Neural cell (in vitro differentiated cells): ENCODE data around the gene PRKRIP1.

ENCODE experiments used
- EZH2 ChIP-seq: fragments of 200-600, 300-800 bp; shearing (Covaris generic), sonication (generic); IDR thresholded peaks from 2 replicates; pipeline ENCODE4 v1.6.1; 2014; ENCODE audit warnings: antibody characterized with exemption, low read length, borderline replicate concordance, mild to moderate bottlenecking; ENCODE audit not compliant: insufficient read depth, poor library complexity, severe bottlenecking
- POLR2AphosphoS5 ChIP-seq: IDR thresholded peaks from 2 replicates; pipeline ENCODE4 v1.6.1; 2012
- RAD21 ChIP-seq: fragments of 450-650 bp; conservative IDR thresholded peaks from 2 replicates; pipeline ENCODE4 v1.6.1; 2014; ENCODE audit warnings: antibody characterized with exemption, mild to moderate bottlenecking, moderate library complexity
- SMC3 ChIP-seq: fragments of 450-650 bp; conservative IDR thresholded peaks from 2 replicates; pipeline ENCODE4 v1.6.1; 2014; ENCODE audit warnings: antibody characterized with exemption, mild to moderate bottlenecking, moderate library complexity; ENCODE audit not compliant: poor library complexity
- TF ChIP-seq, protein P1 (sequence below): fragments of 450-650 bp; IDR thresholded peaks from 2 replicates; pipeline ENCODE4 v1.5.1; 2014; ENCODE audit warnings: antibody characterized with exemption, mild to moderate bottlenecking, moderate library complexity; ENCODE audit not compliant: poor library complexity, severe bottlenecking
- TF ChIP-seq, protein P2 (sequence below): IDR thresholded peaks from 2 replicates; pipeline ENCODE4 v1.6.1; 2012; ENCODE audit warnings: borderline replicate concordance

DNA sequence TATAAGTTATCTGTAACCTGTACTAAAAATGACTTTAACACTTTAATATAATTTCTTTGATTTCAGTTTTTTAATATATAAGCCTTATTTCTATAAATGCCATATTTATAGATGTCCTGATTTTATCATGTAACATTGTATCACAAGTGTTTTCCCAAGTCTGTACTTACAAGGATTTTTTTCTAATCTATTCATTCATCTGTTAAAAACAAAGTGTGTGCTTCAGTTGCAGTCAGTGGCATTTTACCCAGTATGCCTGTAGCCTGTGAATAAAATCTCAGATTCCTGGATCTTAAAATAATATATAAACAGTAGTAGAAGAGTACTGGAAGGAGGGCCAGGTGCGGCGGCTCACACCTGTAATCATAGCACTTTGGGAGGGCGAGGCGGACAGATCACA is 17.4 kb downstream of the PRKRIP1 start:
- TF ChIP-seq, protein P1, sequence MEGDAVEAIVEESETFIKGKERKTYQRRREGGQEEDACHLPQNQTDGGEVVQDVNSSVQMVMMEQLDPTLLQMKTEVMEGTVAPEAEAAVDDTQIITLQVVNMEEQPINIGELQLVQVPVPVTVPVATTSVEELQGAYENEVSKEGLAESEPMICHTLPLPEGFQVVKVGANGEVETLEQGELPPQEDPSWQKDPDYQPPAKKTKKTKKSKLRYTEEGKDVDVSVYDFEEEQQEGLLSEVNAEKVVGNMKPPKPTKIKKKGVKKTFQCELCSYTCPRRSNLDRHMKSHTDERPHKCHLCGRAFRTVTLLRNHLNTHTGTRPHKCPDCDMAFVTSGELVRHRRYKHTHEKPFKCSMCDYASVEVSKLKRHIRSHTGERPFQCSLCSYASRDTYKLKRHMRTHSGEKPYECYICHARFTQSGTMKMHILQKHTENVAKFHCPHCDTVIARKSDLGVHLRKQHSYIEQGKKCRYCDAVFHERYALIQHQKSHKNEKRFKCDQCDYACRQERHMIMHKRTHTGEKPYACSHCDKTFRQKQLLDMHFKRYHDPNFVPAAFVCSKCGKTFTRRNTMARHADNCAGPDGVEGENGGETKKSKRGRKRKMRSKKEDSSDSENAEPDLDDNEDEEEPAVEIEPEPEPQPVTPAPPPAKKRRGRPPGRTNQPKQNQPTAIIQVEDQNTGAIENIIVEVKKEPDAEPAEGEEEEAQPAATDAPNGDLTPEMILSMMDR = no peak
- TF ChIP-seq, protein P2, sequence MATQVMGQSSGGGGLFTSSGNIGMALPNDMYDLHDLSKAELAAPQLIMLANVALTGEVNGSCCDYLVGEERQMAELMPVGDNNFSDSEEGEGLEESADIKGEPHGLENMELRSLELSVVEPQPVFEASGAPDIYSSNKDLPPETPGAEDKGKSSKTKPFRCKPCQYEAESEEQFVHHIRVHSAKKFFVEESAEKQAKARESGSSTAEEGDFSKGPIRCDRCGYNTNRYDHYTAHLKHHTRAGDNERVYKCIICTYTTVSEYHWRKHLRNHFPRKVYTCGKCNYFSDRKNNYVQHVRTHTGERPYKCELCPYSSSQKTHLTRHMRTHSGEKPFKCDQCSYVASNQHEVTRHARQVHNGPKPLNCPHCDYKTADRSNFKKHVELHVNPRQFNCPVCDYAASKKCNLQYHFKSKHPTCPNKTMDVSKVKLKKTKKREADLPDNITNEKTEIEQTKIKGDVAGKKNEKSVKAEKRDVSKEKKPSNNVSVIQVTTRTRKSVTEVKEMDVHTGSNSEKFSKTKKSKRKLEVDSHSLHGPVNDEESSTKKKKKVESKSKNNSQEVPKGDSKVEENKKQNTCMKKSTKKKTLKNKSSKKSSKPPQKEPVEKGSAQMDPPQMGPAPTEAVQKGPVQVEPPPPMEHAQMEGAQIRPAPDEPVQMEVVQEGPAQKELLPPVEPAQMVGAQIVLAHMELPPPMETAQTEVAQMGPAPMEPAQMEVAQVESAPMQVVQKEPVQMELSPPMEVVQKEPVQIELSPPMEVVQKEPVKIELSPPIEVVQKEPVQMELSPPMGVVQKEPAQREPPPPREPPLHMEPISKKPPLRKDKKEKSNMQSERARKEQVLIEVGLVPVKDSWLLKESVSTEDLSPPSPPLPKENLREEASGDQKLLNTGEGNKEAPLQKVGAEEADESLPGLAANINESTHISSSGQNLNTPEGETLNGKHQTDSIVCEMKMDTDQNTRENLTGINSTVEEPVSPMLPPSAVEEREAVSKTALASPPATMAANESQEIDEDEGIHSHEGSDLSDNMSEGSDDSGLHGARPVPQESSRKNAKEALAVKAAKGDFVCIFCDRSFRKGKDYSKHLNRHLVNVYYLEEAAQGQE = no peak
- TF ChIP-seq EZH2 = no peak
- TF ChIP-seq SMC3 = no peak
- no peak for TF ChIP-seq RAD21
- no peak for TF ChIP-seq POLR2AphosphoS5
